ENCODE results near the gene RANBP1. TPM values are rescaled to one million over a fixed set of nuclear protein-coding genes. Genes with fewer than 3 reads are reported as not detected.

RANBP1 gene
- polyA plus RNA-seq, 1 of the 3 experiments (the other 2 are of a cell fraction): 502 TPM

GRCh38 chr22:20091690-20092476 is 24.0 kb upstream of the RANBP1 start:
- peaks cover 79 to 89% of the 10 kb centered on the region in 2 experiments for H3K36me3 ChIP-seq (replicated peaks in 1 of 2; ENCODE audit: control insufficient read depth in 1 of 2, insufficient read depth in 2 of 2, low read length in 1 of 2)
- peaks cover 68% of the 10 kb centered on the region for H3K79me2 ChIP-seq (ENCODE audit: insufficient read depth)
- CTCF ChIA-PET: interaction anchor here (1.5 to 1.7 kb wide), 2 partner anchors 129 to 361 kb away, joined by 4 read pairs; no protein-coding TSS in a partner anchor

More at GRCh38 chr22:20091690-20092476, 24.0 kb upstream of the RANBP1 start:
- TF ChIP-seq MAX (IDR thresholded peaks at IDR 0.05; ENCODE audit: low read depth) (no peak), RFX5 (IDR thresholded peaks at IDR 0.05; ENCODE audit: low read length) (no peak), JUND (IDR thresholded peaks at IDR 0.05) (no peak), YY1 (IDR thresholded peaks at IDR 0.05; ENCODE audit: low read depth) (no peak), FOXM1 (IDR thresholded peaks at IDR 0.05; ENCODE audit: low read depth) (no peak), TCF12 (IDR thresholded peaks at IDR 0.05) (no peak), ZBTB33 (IDR thresholded peaks at IDR 0.05; ENCODE audit: borderline replicate concordance, low read depth) (no peak), CTCF (IDR thresholded peaks at IDR 0.05) (no peak), SIN3A (IDR thresholded peaks at IDR 0.05; ENCODE audit: borderline replicate concordance, low read depth, low read length) (no peak), USF2 (IDR thresholded peaks at IDR 0.05; ENCODE audit: borderline replicate concordance, low read depth, low read length) (no peak), POLR2AphosphoS5 (IDR thresholded peaks at IDR 0.05; ENCODE audit: low read depth, low read length) (no peak), EZH2phosphoT487 (IDR thresholded peaks at IDR 0.05; ENCODE audit: borderline replicate concordance, low read depth) (no peak), FOXJ3 (CRISPR knock-in tag; IDR thresholded peaks at IDR 0.05) (no peak), REST (IDR thresholded peaks at IDR 0.05; ENCODE audit: low read depth, low read length) (no peak), RCOR1 (IDR thresholded peaks at IDR 0.05; ENCODE audit: low read length) (no peak), USF1 (IDR thresholded peaks at IDR 0.05; ENCODE audit: borderline replicate concordance, low read depth) (no peak), RXRA (IDR thresholded peaks at IDR 0.05; ENCODE audit: borderline replicate concordance, low read depth) (no peak), RAD21 (IDR thresholded peaks at IDR 0.05; ENCODE audit: low read length) (no peak), EP300 (IDR thresholded peaks at IDR 0.05; ENCODE audit: borderline replicate concordance in 1 of 2, low read depth in 1 of 2, low read length in 1 of 2) (no peak)
- no peak overlapping the region for H3K9ac ChIP-seq
- no peaks in the 10 kb centered on the region for H3K27me3 ChIP-seq (ENCODE audit: insufficient read depth)
- no peak overlapping the region for H2AFZ ChIP-seq (ENCODE audit: low read depth)
- H3K9me3 ChIP-seq: no peaks in the 10 kb centered on the region
- H4K20me1 ChIP-seq (ENCODE audit: insufficient read depth): peaks cover 21% of the 10 kb centered on the region; the same call in 1 of the 2 replicates
- H3F3A ChIP-seq (replicated peaks; ENCODE audit: insufficient read depth): peaks cover 9% of the 10 kb centered on the region
- H3K4me3 ChIP-seq (ENCODE audit: low read depth in 2 of 2, low read length in 1 of 2): no peak overlapping the region
- DNase-seq: no peak
- WGBS (ENCODE audit: low lambda C conversion rate): over 99% methylated on average over 15 of the region's 16 CpGs
- no peak overlapping the region for H3K4me2 ChIP-seq
- H3K27ac ChIP-seq (ENCODE audit: low read depth in 2 of 2, low read length in 1 of 2): no peak overlapping the region
- H3K9me2 ChIP-seq: no peaks in the 10 kb centered on the region
- no peaks in the 10 kb centered on the region; a peak in 1 of 4 replicates for H3K4me1 ChIP-seq (ENCODE audit: control insufficient read depth in 1 of 2, insufficient read depth in 2 of 2, low read depth in 1 of 2, low read length in 1 of 2)
- POLR2A ChIA-PET: no interaction called here

Measured in SK-N-SH (cell line).